ENCODE results near the gene PAPPA. TPM values are rescaled to one million over a fixed set of nuclear protein-coding genes. Genes with fewer than 3 reads are reported as not detected.

The PAPPA gene
- total and polyA plus RNA-seq, 9 of the 15 experiments (the other 6 are each of a cell fraction or from before 2014, with no cell fraction given), result 0.06 to 0.18 (median 0.11) TPM

GRCh38 chr9:116337015-116337414 is 183.4 kb downstream of the PAPPA start:
- H3K27ac ChIP-seq (ENCODE audit: extremely low read depth, low read depth, low read length), result no peak overlapping the region
- no TSS peak for BruUV-seq (replicated peaks)
- no peak overlapping the region for H2AFZ ChIP-seq (ENCODE audit: low read depth, low read length)
- intact Hi-C loops (cut with micrococcal nuclease) (no loop called here), in situ Hi-C loops (cut with MboI) (no loop called here)
- ChIA-PET POLR2A (no interaction called here), CTCF (ENCODE audit: low intra/inter-chr PET ratio) (no interaction called here)
- DNase-seq (ENCODE audit: extremely low read depth in 1 of 4, low spot score in 3 of 4), result no peak
- peaks cover 1 to 7% of the 10 kb centered on the region in 2 experiments; a peak in 2 of 5 replicates for H3K4me1 ChIP-seq (replicated peaks in 1 of 2; ENCODE audit: control insufficient read depth in 2 of 2, insufficient read depth in 2 of 2, low read length in 2 of 2)
- no peaks in the 10 kb centered on the region for H4K20me1 ChIP-seq (replicated peaks; ENCODE audit: control insufficient read depth, insufficient read depth, low read length)
- H3K9ac ChIP-seq (ENCODE audit: insufficient read depth in 1 of 2, low read depth in 2 of 2, low read length in 2 of 2), result no peak overlapping the region
- WGBS (ENCODE audit: insufficient coverage, low coverage, missing lambda C conversion rate), result 18% methylated on average over 2 of the region's 2 CpGs
- H3K36me3 ChIP-seq (ENCODE audit: control insufficient read depth, insufficient read depth, low read length), result no peaks in the 10 kb centered on the region
- H3K27me3 ChIP-seq (ENCODE audit: control insufficient read depth in 2 of 2, insufficient read depth in 2 of 2, low read length in 2 of 2), result no peaks in the 10 kb centered on the region
- H3K4me3 ChIP-seq, result no peak overlapping the region
- TF ChIP-seq TAF15 (IDR thresholded peaks at IDR 0.05; ENCODE audit: low read depth, low read length) (no peak), SMAD4 (CRISPR knock-in tag; conservative IDR thresholded peaks at IDR 0.05) (no peak), ZNF583 (CRISPR knock-in tag; IDR thresholded peaks at IDR 0.05) (no peak), SRF (CRISPR knock-in tag; IDR thresholded peaks at IDR 0.05) (no peak), ZNF217 (CRISPR knock-in tag; IDR thresholded peaks at IDR 0.05) (no peak), PTBP1 (IDR thresholded peaks at IDR 0.05; ENCODE audit: low read depth, low read length) (no peak)
- H3K4me2 ChIP-seq (ENCODE audit: insufficient read depth, low read length), result no peak overlapping the region
- no peaks in the 10 kb centered on the region for H3K9me1 ChIP-seq (ENCODE audit: control insufficient read depth, insufficient read depth, low read length)
- H3K9me3 ChIP-seq (replicated peaks; ENCODE audit: control insufficient read depth, insufficient read depth, low read depth, low read length), result no peaks in the 10 kb centered on the region
- ATAC-seq, result no peak; the same call in 2 of the 3 replicates
- no peak for FAIRE-seq
- no peaks in the 10 kb centered on the region for H3K79me2 ChIP-seq (ENCODE audit: control insufficient read depth, insufficient read depth, low read length)

- Histone ChIP-seq H3K79me2 (ENCODE audit: control insufficient read depth, insufficient read depth, low read length) (no peaks in the 10 kb centered on the region), H3K27ac (ENCODE audit: extremely low read depth, low read depth, low read length) (no peak overlapping the region), H3K9me3 (replicated peaks; ENCODE audit: control insufficient read depth, insufficient read depth, low read depth, low read length) (no peaks in the 10 kb centered on the region), H2AFZ (ENCODE audit: low read depth, low read length) (no peak overlapping the region), H4K20me1 (replicated peaks; ENCODE audit: control insufficient read depth, insufficient read depth, low read length) (no peaks in the 10 kb centered on the region), H3K9ac (ENCODE audit: insufficient read depth in 1 of 2, low read depth in 2 of 2, low read length in 2 of 2) (no peak overlapping the region), H3K27me3 (ENCODE audit: control insufficient read depth in 2 of 2, insufficient read depth in 2 of 2, low read length in 2 of 2) (no peaks in the 10 kb centered on the region), H3K4me1 (replicated peaks in 1 of 2; ENCODE audit: control insufficient read depth in 2 of 2, insufficient read depth in 2 of 2, low read length in 2 of 2) (no peaks in the 10 kb centered on the region), H3K4me2 (ENCODE audit: insufficient read depth, low read length) (no peak overlapping the region), H3K36me3 (ENCODE audit: control insufficient read depth, insufficient read depth, low read length) (no peaks in the 10 kb centered on the region), H3K9me1 (ENCODE audit: control insufficient read depth, insufficient read depth, low read length) (no peaks in the 10 kb centered on the region), H3K4me3 (no peak overlapping the region)
- 0% methylated on average over 1 of the region's 1 CpG for WGBS (ENCODE audit: insufficient coverage, low coverage, missing lambda C conversion rate)
- BruUV-seq (replicated peaks), result no TSS peak
- ChIA-PET CTCF (ENCODE audit: low intra/inter-chr PET ratio) (no interaction called here), POLR2A (no interaction called here)
- in situ Hi-C loops (cut with MboI), result no loop called here
- DNase-seq (ENCODE audit: extremely low read depth in 1 of 4, low spot score in 3 of 4), result no peak
- no peak for FAIRE-seq
- intact Hi-C loops (cut with micrococcal nuclease), result no loop called here
- no peak for ATAC-seq
- TF ChIP-seq SAFB (IDR thresholded peaks at IDR 0.05; ENCODE audit: borderline replicate concordance, low read depth, low read length) (no peak), ZNF830 (CRISPR knock-in tag; IDR thresholded peaks at IDR 0.05) (no peak), ZC3H8 (IDR thresholded peaks at IDR 0.05) (no peak), ZNF431 (CRISPR knock-in tag; IDR thresholded peaks at IDR 0.05) (no peak), ZNF143 (CRISPR knock-in tag; IDR thresholded peaks at IDR 0.05) (no peak), SMC3 (conservative IDR thresholded peaks at IDR 0.05; ENCODE audit: insufficient read depth, low read depth, low read length) (no peak), ARID4B (CRISPR knock-in tag; IDR thresholded peaks at IDR 0.05) (no peak), DMBX1 (CRISPR knock-in tag; IDR thresholded peaks at IDR 0.05; ENCODE audit: borderline replicate concordance) (no peak), ZNF586 (CRISPR knock-in tag; conservative IDR thresholded peaks at IDR 0.05) (no peak)
Measured at GRCh38 chr9:116340270-116340669, 186.7 kb downstream of the PAPPA start.
